HEK293 (cell line): ENCODE measurements around the gene ACSL4.

Experiments used
- ATF2 ChIP-seq: fragments of 450-650 bp; formaldehyde crosslinking; IDR thresholded peaks from 2 replicates; pipeline ENCODE4 v1.5.1; 2016; ENCODE audit warnings: missing biosample characterization, missing genetic modification characterization, low read depth
- CTCF ChIP-seq: fragments of 450-650 bp; formaldehyde crosslinking; IDR thresholded peaks from 2 replicates; pipeline ENCODE4 v1.5.1; 2016; ENCODE audit warnings: missing biosample characterization, missing genetic modification characterization
- KLF1 ChIP-seq: fragments of 450-650 bp; formaldehyde crosslinking; IDR thresholded peaks from 2 replicates; pipeline ENCODE4 v1.5.1; 2016; ENCODE audit warnings: missing biosample characterization, missing genetic modification characterization
- KLF10 ChIP-seq: fragments of 450-650 bp; IDR thresholded peaks from 2 replicates; pipeline ENCODE4 v1.5.1; 2018; ENCODE audit warnings: missing biosample characterization, mild to moderate bottlenecking, missing genetic modification characterization
- SETDB1 ChIP-seq: IDR thresholded peaks from one replicate; pipeline ENCODE4 v1.6.1; 2017; ENCODE audit warnings: mild to moderate bottlenecking, low read length, moderate library complexity, mixed read lengths; ENCODE audit not compliant: insufficient read length
- ZFP3 ChIP-seq: fragments of 450-650 bp; formaldehyde crosslinking; IDR thresholded peaks from 2 replicates; pipeline ENCODE4 v1.5.1; 2016; ENCODE audit warnings: low read depth, missing biosample characterization, missing genetic modification characterization
- ZNF138 ChIP-seq: fragments of 450-650 bp; formaldehyde crosslinking; IDR thresholded peaks from 2 replicates; pipeline ENCODE4 v1.5.1; 2016; ENCODE audit warnings: missing biosample characterization, missing genetic modification characterization, borderline replicate concordance
- ZNF777 ChIP-seq: fragments of 450-650 bp; formaldehyde crosslinking; IDR thresholded peaks from 2 replicates; pipeline ENCODE4 v1.5.1; 2017; ENCODE audit warnings: missing biosample characterization, missing genetic modification characterization, borderline replicate concordance

DNA sequence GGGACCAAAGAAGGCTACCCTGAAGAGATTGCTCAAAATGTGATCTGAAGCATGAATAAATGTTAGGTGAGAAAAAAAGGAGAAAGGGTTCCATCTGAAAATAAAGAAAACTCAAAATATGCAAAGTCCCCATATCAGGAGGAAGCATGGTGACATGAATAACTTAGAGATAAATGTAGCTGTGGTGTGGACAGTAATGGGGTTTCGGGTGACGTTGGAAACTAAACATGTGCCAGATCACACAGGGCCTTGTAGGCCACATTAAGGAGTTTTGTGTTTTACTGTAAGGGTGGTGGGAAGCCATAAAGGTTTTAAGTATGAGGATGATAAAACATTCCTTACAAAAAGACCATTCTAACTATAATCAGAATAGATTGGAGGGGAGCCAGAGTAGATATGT is 40.3 kb upstream of the ACSL4 start:
- no peak for TF ChIP-seq KLF1
- no peak for TF ChIP-seq ZNF777 (tag by site-specific recombination)
- TF ChIP-seq CTCF (tag by site-specific recombination) = no peak
- no peak for TF ChIP-seq ZFP3 (tag by site-specific recombination)
- no peak for TF ChIP-seq ZNF138 (tag by site-specific recombination)
- TF ChIP-seq SETDB1 = no peak
- no peak for TF ChIP-seq KLF10
- no peak for TF ChIP-seq ATF2 (tag by site-specific recombination)
